Measurements from ENCODE around the gene WDR70. TPM values are rescaled to one million over a fixed set of nuclear protein-coding genes. Genes with fewer than 3 reads are reported as not detected.

WDR70 gene
- total and polyA plus RNA-seq, 12 donors, result 9.2 to 26.0 (median 18.4) TPM

- Histone ChIP-seq H3K36me3 (peaks cover 0 to 23% (median 0%) of the 10 kb centered on the region in 9 donors), H3K9me3 (peaks cover 0 to 16% (median 0%) of the 10 kb centered on the region in 11 donors), H3K27ac (no peak overlapping the region), H3K27me3 (no peaks in the 10 kb centered on the region), H3K4me1 (no peaks in the 10 kb centered on the region), H3K4me3 (no peak overlapping the region)
- TF ChIP-seq CTCF (IDR thresholded peaks at IDR 0.05), result no peak
- DNase-seq, result no peak
- intact Hi-C loops (cut with DNase I), result no loop called here
- no peak for ATAC-seq
These were observed 315.7 kb downstream of the WDR70 start for GRCh38 chr5:37694867-37695266.

GRCh38 chr5:37695647-37696046 is 316.5 kb downstream of the WDR70 start:
- Histone ChIP-seq H3K4me3 (no peak overlapping the region), H3K4me1 (no peaks in the 10 kb centered on the region), H3K27me3 (no peaks in the 10 kb centered on the region), H3K9me3 (peaks cover 0 to 16% (median 0%) of the 10 kb centered on the region in 11 donors), H3K36me3 (peaks cover 0 to 27% (median 0%) of the 10 kb centered on the region in 9 donors), H3K27ac (no peak overlapping the region)
- 76 to 83% methylated on average over 3 of the region's 3 CpGs for WGBS, 2 donors
- ATAC-seq (no peak), DNase-seq (no peak)
- intact Hi-C loops (cut with DNase I), result no loop called here
- no peak for TF ChIP-seq CTCF (IDR thresholded peaks at IDR 0.05)

- H3K4me1 ChIP-seq, result no peaks in the 10 kb centered on the region
- no peak for TF ChIP-seq CTCF (IDR thresholded peaks at IDR 0.05)
- peaks cover 0 to 16% (median 0%) of the 10 kb centered on the region in 11 donors for H3K9me3 ChIP-seq
- DNase-seq (no peak), ATAC-seq (no peak)
- WGBS, 2 donors, result 94 to 97% methylated on average over 5 of the region's 5 CpGs
- H3K27ac ChIP-seq, result no peak overlapping the region
- H3K27me3 ChIP-seq, result no peaks in the 10 kb centered on the region
- intact Hi-C loops (cut with DNase I), result no loop called here
- H3K4me3 ChIP-seq, result no peak overlapping the region
- peaks cover 0 to 27% (median 0%) of the 10 kb centered on the region in 9 donors for H3K36me3 ChIP-seq
These were observed 317.3 kb downstream of the WDR70 start for GRCh38 chr5:37696190-37697021.

GRCh38 chr5:37701868-37702267 is 322.8 kb downstream of the WDR70 start:
- intact Hi-C loops (cut with DNase I), result no loop called here
- Histone ChIP-seq H3K9me3 (no peaks in the 10 kb centered on the region), H3K4me3 (no peak overlapping the region), H3K36me3 (peaks cover 0 to 47% (median 0%) of the 10 kb centered on the region in 9 donors), H3K4me1 (no peaks in the 10 kb centered on the region), H3K27me3 (no peaks in the 10 kb centered on the region), H3K27ac (no peak overlapping the region)
- no peak for DNase-seq
- WGBS, 2 donors, result 50 to 51% methylated on average over 2 of the region's 2 CpGs
- no peak for TF ChIP-seq CTCF (IDR thresholded peaks at IDR 0.05)
- no peak for ATAC-seq
